Measurements from ENCODE around the gene DEDD. TPM values are rescaled to one million over a fixed set of nuclear protein-coding genes. Genes with fewer than 3 reads are reported as not detected.

Gene DEDD
- total and polyA plus RNA-seq, 10 of the 15 experiments (the other 5 are each of a cell fraction or from before 2014, with no cell fraction given) = 13.6 to 33.9 (median 30.3) TPM

GRCh38 chr1:161177112-161177935, 44.9 kb upstream of the DEDD start, which contains the start of gene B4GALT3 (continued):
- no peak for TF ChIP-seq REST (IDR thresholded peaks at IDR 0.05; ENCODE audit: low read depth, low read length)
- TF ChIP-seq TAF1 (IDR thresholded peaks at IDR 0.05; ENCODE audit: borderline replicate concordance, low read depth, low read length) = peak; percentile 89; the same call in 1 of the 2 replicates
- TF ChIP-seq TCF12 (IDR thresholded peaks at IDR 0.05; ENCODE audit: low read depth, low read length) = peak; percentile 51; the same call in 1 of the 2 replicates
- peak; percentile 73 for TF ChIP-seq CREM (IDR thresholded peaks at IDR 0.05; ENCODE audit: low read depth)
- TF ChIP-seq, protein P1, sequence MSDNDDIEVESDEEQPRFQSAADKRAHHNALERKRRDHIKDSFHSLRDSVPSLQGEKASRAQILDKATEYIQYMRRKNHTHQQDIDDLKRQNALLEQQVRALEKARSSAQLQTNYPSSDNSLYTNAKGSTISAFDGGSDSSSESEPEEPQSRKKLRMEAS (IDR thresholded peaks at IDR 0.05; ENCODE audit: low read depth, low read length) = peak; percentile 50; the same call in 1 of the 2 replicates
- no peak for TF ChIP-seq KLF5 (IDR thresholded peaks at IDR 0.05; ENCODE audit: partially characterized antibody)
- peak in 1 of 2 experiments; percentile 96; a peak in 2 of 3 replicates for TF ChIP-seq EGR1 (IDR thresholded peaks at IDR 0.05; ENCODE audit: borderline replicate concordance in 1 of 2, low read depth in 2 of 2, low read length in 2 of 2)
- 0 out of 2 replicates have a peak, but pooled peaks have one; percentile 43 for TF ChIP-seq CBFB (IDR thresholded peaks at IDR 0.05; ENCODE audit: low read depth)
- TF ChIP-seq RUNX3 (IDR thresholded peaks at IDR 0.05; ENCODE audit: low read length) = peak; percentile 51
- no peak for TF ChIP-seq CEBPB (IDR thresholded peaks at IDR 0.05; ENCODE audit: borderline replicate concordance in 1 of 2, low read depth in 2 of 2, low read length in 2 of 2)
- TF ChIP-seq NBN (IDR thresholded peaks at IDR 0.05) = peak; percentile 88
- TF ChIP-seq, protein P2, sequence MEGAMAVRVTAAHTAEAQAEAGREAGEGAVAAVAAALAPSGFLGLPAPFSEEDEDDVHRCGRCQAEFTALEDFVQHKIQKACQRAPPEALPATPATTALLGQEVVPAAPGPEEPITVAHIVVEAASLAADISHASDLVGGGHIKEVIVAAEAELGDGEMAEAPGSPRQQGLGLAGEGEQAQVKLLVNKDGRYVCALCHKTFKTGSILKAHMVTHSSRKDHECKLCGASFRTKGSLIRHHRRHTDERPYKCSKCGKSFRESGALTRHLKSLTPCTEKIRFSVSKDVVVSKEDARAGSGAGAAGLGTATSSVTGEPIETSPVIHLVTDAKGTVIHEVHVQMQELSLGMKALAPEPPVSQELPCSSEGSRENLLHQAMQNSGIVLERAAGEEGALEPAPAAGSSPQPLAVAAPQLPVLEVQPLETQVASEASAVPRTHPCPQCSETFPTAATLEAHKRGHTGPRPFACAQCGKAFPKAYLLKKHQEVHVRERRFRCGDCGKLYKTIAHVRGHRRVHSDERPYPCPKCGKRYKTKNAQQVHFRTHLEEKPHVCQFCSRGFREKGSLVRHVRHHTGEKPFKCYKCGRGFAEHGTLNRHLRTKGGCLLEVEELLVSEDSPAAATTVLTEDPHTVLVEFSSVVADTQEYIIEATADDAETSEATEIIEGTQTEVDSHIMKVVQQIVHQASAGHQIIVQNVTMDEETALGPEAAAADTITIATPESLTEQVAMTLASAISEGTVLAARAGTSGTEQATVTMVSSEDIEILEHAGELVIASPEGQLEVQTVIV (IDR thresholded peaks at IDR 0.05; ENCODE audit: borderline replicate concordance, partially characterized antibody) = no peak
- peak; percentile 53; the same call in 1 of the 2 replicates for TF ChIP-seq PAX5 (IDR thresholded peaks at IDR 0.05; ENCODE audit: borderline replicate concordance, low read depth, low read length)
- peak; percentile 81; the same call in 1 of the 2 replicates for TF ChIP-seq NR2F1 (conservative IDR thresholded peaks at IDR 0.05)
- no peak for TF ChIP-seq EED (IDR thresholded peaks at IDR 0.05; ENCODE audit: low read depth)
- TF ChIP-seq DPF2 (IDR thresholded peaks at IDR 0.05) = 0 out of 2 replicates have a peak, but pooled peaks have one; percentile 32
- TF ChIP-seq MEF2A (IDR thresholded peaks at IDR 0.05; ENCODE audit: insufficient read depth, low read depth, low read length) = 0 out of 2 replicates have a peak, but pooled peaks have one; percentile 15
- TF ChIP-seq POLR2AphosphoS2 (IDR thresholded peaks at IDR 0.05; ENCODE audit: low read depth, low read length) = peak; percentile 75
- TF ChIP-seq TARDBP (IDR thresholded peaks at IDR 0.05; ENCODE audit: borderline replicate concordance) = 0 out of 2 replicates have a peak, but pooled peaks have one; percentile 65
- peak; percentile 62 for TF ChIP-seq HCFC1 (IDR thresholded peaks at IDR 0.05; ENCODE audit: low read length)
- 0 out of 2 replicates have a peak, but pooled peaks have one; percentile 28 for TF ChIP-seq HDGF (IDR thresholded peaks at IDR 0.05)
- peak; percentile 59; the same call in 1 of the 2 replicates for TF ChIP-seq ATF7 (IDR thresholded peaks at IDR 0.05; ENCODE audit: low read depth)
- TF ChIP-seq PML (IDR thresholded peaks at IDR 0.05; ENCODE audit: low read length) = peak; percentile 73; the same call in 1 of the 2 replicates
- 0 out of 2 replicates have a peak, but pooled peaks have one; percentile 38 for TF ChIP-seq RB1 (IDR thresholded peaks at IDR 0.05; ENCODE audit: borderline replicate concordance)
- TF ChIP-seq RAD51 (IDR thresholded peaks at IDR 0.05) = no peak
- TF ChIP-seq POU2F2 (IDR thresholded peaks at IDR 0.05; ENCODE audit: borderline replicate concordance, low read depth, low read length) = peak; percentile 73

Measured in GM12878 (cell line).